ENCODE data around the gene JPH4. TPM values are rescaled to one million over a fixed set of nuclear protein-coding genes. Genes with fewer than 3 reads are reported as not detected.

Gene JPH4
- total RNA-seq, 1 experiment from 2014 or later: 0.15 TPM

DNA sequence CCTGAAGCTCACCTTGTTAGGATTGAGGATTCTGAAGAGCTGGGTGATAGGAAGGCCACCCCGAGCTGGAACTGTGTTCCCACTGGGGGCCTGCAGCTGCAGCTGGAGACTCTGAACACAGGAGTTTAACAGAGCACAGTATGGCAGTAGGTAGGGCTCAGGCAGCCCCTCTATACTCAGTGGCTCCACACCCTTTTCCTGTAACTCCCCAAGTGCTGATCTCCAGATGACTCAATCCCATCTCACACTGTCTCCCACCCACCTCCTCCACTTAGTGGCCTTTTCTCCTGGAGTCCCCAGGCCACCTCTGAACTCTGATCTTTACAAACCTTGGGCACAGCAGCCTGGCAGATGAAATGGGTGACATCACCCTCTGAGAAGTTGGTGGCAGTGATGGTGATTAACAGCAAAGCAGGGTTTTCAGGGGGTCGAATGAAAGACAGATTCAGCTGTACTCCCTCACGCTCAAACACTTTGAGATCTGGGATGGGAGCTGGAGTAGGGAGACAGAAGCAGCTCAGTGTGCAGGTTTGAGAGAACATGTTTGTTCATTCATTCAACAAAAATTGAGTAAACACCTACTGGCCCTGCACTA is 18.6 kb downstream of the JPH4 start:
- no peak overlapping the region for H2AFZ ChIP-seq (ENCODE audit: low read depth, low read length, poor library complexity, severe bottlenecking)
- DNase-seq (ENCODE audit: low read depth, low spot score): no peak
- H3K4me2 ChIP-seq (ENCODE audit: low read length): no peak overlapping the region
- TF ChIP-seq SRF (IDR thresholded peaks at IDR 0.05; ENCODE audit: low read depth): no peak
- no peak for TF ChIP-seq MAX (IDR thresholded peaks at IDR 0.05)
- TF ChIP-seq CEBPB (IDR thresholded peaks at IDR 0.05; ENCODE audit: low read depth): no peak
- TF ChIP-seq JUND (IDR thresholded peaks at IDR 0.05): no peak
- no peak for TF ChIP-seq TCF7L2 (IDR thresholded peaks at IDR 0.05; ENCODE audit: borderline replicate concordance, extremely low read depth, insufficient read depth, insufficient read length)
- TF ChIP-seq EZH2phosphoT487 (IDR thresholded peaks at IDR 0.05; ENCODE audit: borderline replicate concordance): no peak
- TF ChIP-seq, protein P1, sequence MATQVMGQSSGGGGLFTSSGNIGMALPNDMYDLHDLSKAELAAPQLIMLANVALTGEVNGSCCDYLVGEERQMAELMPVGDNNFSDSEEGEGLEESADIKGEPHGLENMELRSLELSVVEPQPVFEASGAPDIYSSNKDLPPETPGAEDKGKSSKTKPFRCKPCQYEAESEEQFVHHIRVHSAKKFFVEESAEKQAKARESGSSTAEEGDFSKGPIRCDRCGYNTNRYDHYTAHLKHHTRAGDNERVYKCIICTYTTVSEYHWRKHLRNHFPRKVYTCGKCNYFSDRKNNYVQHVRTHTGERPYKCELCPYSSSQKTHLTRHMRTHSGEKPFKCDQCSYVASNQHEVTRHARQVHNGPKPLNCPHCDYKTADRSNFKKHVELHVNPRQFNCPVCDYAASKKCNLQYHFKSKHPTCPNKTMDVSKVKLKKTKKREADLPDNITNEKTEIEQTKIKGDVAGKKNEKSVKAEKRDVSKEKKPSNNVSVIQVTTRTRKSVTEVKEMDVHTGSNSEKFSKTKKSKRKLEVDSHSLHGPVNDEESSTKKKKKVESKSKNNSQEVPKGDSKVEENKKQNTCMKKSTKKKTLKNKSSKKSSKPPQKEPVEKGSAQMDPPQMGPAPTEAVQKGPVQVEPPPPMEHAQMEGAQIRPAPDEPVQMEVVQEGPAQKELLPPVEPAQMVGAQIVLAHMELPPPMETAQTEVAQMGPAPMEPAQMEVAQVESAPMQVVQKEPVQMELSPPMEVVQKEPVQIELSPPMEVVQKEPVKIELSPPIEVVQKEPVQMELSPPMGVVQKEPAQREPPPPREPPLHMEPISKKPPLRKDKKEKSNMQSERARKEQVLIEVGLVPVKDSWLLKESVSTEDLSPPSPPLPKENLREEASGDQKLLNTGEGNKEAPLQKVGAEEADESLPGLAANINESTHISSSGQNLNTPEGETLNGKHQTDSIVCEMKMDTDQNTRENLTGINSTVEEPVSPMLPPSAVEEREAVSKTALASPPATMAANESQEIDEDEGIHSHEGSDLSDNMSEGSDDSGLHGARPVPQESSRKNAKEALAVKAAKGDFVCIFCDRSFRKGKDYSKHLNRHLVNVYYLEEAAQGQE (IDR thresholded peaks at IDR 0.05; ENCODE audit: low read depth): no peak
- TF ChIP-seq, protein P2, sequence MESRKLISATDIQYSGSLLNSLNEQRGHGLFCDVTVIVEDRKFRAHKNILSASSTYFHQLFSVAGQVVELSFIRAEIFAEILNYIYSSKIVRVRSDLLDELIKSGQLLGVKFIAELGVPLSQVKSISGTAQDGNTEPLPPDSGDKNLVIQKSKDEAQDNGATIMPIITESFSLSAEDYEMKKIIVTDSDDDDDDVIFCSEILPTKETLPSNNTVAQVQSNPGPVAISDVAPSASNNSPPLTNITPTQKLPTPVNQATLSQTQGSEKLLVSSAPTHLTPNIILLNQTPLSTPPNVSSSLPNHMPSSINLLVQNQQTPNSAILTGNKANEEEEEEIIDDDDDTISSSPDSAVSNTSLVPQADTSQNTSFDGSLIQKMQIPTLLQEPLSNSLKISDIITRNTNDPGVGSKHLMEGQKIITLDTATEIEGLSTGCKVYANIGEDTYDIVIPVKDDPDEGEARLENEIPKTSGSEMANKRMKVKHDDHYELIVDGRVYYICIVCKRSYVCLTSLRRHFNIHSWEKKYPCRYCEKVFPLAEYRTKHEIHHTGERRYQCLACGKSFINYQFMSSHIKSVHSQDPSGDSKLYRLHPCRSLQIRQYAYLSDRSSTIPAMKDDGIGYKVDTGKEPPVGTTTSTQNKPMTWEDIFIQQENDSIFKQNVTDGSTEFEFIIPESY (IDR thresholded peaks at IDR 0.05; ENCODE audit: extremely low read depth, insufficient replicate concordance, low read length): no peak
- TF ChIP-seq ELF1 (IDR thresholded peaks at IDR 0.05; ENCODE audit: borderline replicate concordance, low read depth): no peak
- TF ChIP-seq ZFX (IDR thresholded peaks at IDR 0.05): no peak
- no peak for TF ChIP-seq EZH2 (IDR thresholded peaks at IDR 0.05)
- no peak for TF ChIP-seq ZNF274 (IDR thresholded peaks at IDR 0.05; ENCODE audit: low read depth, low read length)
- TF ChIP-seq SIN3A (IDR thresholded peaks at IDR 0.05; ENCODE audit: low read depth): no peak
- ChIA-PET RAD21 (ENCODE audit: low non-redundant PET in 1 of 2, low total read pairs in 2 of 2, uncharacterized antibody in 2 of 2, unreplicated experiment in 2 of 2) (no interaction called here), CTCF (interaction anchor here (0.7 to 6.0 kb wide), 11 partner anchors 8 to 439 kb away, joined by 3 to 69 read pairs (median 4); partner anchors contain the start of genes AP1G2 and PABPN1), POLR2A (no interaction called here)
- H3K9ac ChIP-seq (ENCODE audit: low read length): no peak overlapping the region
- H4K20me1 ChIP-seq (ENCODE audit: insufficient read depth): no peaks in the 10 kb centered on the region
- H3K9me2 ChIP-seq (ENCODE audit: insufficient read depth): no peaks in the 10 kb centered on the region
- H3K4me3 ChIP-seq (replicated peaks in 1 of 2; ENCODE audit: low read depth in 1 of 2, low read length in 2 of 2): no peak overlapping the region
- peaks cover 5 to 16% of the 10 kb centered on the region in 2 experiments; a peak in 2 of 4 replicates for H3K4me1 ChIP-seq (ENCODE audit: control insufficient read depth in 1 of 2, insufficient read depth in 2 of 2, low read length in 2 of 2)
- no peak overlapping the region for H3K27ac ChIP-seq (ENCODE audit: low read depth, low read length)
- ATAC-seq: no peak
- H3K36me3 ChIP-seq (ENCODE audit: control insufficient read depth in 1 of 2, insufficient read depth in 2 of 2, low read length in 2 of 2): peaks cover 16 to 22% of the 10 kb centered on the region in 2 experiments; a peak in 3 of 4 replicates
- BruUV-seq (replicated peaks): no TSS peak
- H3K9me3 ChIP-seq (ENCODE audit: control insufficient read depth in 1 of 2, insufficient read depth in 1 of 2, low read depth in 1 of 2, low read length in 2 of 2): no peaks in the 10 kb centered on the region
- intact Hi-C loops (cut with micrococcal nuclease): loop anchor here (1.0 to 5.0 kb wide), 2 partner anchors 232 to 293 kb away; no protein-coding TSS in a partner anchor
- H3K27me3 ChIP-seq (ENCODE audit: insufficient read depth, low read length): no peaks in the 10 kb centered on the region
- H3K79me2 ChIP-seq (ENCODE audit: insufficient read depth, low read length): peaks cover 6% of the 10 kb centered on the region; the same call in 1 of the 2 replicates
